ENCODE results near the gene C2CD2.

DNA sequence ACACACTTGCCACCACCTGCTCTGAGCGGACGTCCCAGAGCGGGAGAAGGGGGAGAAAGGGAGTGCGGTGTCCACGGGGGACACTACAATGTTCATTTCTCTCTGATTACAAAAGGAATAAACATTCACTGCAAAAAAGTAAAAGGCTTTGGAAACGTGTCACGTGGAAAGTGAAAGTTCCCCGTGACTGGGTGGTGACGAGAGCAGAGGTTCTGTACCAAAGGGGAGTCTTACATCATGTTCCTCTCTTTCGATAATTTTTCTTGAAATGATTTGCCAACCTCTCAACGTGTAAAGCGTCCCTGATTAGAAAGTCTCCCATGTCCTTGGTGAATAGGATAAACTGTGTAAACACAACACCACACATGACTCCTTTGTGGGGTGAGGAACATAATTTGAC is 52.7 kb downstream of the C2CD2 start:
- TF ChIP-seq, protein P1, sequence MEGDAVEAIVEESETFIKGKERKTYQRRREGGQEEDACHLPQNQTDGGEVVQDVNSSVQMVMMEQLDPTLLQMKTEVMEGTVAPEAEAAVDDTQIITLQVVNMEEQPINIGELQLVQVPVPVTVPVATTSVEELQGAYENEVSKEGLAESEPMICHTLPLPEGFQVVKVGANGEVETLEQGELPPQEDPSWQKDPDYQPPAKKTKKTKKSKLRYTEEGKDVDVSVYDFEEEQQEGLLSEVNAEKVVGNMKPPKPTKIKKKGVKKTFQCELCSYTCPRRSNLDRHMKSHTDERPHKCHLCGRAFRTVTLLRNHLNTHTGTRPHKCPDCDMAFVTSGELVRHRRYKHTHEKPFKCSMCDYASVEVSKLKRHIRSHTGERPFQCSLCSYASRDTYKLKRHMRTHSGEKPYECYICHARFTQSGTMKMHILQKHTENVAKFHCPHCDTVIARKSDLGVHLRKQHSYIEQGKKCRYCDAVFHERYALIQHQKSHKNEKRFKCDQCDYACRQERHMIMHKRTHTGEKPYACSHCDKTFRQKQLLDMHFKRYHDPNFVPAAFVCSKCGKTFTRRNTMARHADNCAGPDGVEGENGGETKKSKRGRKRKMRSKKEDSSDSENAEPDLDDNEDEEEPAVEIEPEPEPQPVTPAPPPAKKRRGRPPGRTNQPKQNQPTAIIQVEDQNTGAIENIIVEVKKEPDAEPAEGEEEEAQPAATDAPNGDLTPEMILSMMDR (conservative IDR thresholded peaks at IDR 0.05; ENCODE audit: low read depth, low read length): no peak
- no peak for TF ChIP-seq EZH2phosphoT487 (IDR thresholded peaks at IDR 0.05; ENCODE audit: borderline replicate concordance, low read length)

All from PC-3 (cell line).